GM21528 (cell line): ENCODE results near the gene RREB1.

ENCODE experiments used
- ATAC-seq: cut with Tn5 transposase; IDR thresholded peaks from one replicate; pipeline ENCODE4 v1.9.1; 2021; ENCODE audit warnings: mild to moderate bottlenecking, moderate library complexity; ENCODE audit not compliant: unreplicated experiment, low FRiP score

RREB1 gene

DNA sequence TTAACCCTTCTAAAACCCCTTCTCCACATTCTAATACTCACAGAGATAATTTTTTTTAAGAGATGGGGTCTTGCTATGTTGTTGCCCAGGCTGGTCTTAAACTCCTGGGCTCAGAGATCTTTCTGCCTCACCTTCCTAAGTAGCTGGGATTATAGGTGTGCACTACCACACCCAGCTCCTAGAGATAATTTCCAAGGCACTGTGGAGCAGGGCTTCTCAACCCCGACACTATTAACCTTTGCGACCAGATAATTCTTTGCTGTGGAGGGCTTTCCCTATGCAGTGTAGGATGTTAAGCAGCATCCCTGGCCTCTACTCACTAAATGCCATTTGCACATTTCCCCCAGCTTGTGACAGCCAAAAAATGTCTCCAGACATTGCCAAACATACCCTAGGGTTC is 8.8 kb upstream of the RREB1 start:
- ATAC-seq = no peak

DNA sequence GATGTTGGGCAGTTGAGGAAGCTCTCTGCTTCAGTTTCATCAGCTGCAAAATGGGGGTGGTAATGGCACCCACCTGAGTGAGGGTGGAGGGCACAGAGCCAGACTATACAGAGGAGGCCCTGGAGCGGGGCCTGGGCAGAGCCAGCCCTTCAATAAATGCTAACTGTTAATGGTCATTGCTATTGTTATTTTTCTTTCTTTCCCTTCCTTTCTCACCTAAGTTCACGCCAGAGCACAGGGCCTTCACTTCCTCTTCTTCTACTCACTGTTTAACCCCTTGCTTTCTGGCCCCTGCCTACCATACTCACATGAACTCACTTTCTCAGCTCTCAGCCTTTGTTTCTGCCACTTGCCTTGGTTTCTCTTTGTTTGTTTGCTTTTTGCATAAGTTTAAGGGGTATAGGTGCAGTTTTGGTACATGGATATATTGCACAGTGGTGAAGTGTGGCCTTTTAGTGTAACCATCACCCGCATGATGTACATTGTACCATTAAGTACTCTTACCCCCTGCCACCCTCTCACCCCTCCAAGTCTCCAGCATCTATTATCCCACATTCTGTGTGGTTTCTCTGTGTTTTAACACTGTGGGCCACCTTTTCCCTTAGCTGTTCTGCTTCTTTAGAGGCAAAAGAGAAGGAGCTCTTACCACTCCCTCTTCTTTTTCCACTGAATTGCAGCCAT is 7.5 kb upstream of the RREB1 start:
- ATAC-seq = no peak

GRCh38 chr6:7100753-7101081 is 7.0 kb upstream of the RREB1 start:
- no peak for ATAC-seq

- ATAC-seq = no peak
Observed at GRCh38 chr6:7101290-7101689, 6.5 kb upstream of the RREB1 start.

DNA sequence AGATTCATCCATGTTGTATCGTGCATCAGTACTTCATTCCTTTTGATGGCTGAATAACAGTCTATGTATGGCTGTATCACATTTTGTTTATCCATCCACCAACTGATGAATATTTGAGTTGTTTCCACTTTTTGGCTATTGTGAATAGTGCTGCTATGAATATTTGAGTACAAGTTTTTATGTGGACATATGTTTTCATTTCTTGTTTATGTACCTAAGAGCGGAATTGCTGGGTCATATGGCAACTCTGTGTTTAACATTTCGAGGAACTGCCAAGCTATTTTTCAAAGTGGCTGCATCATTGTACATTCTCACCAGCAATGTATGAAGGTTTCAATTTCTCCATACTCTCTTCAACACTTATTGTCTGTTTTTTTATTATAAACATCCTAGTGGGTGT is 3.0 kb upstream of the RREB1 start:
- no peak for ATAC-seq

GRCh38 chr6:7106215-7106751 is 1.5 kb upstream of the RREB1 start:
- peak; percentile 4 for ATAC-seq

DNA sequence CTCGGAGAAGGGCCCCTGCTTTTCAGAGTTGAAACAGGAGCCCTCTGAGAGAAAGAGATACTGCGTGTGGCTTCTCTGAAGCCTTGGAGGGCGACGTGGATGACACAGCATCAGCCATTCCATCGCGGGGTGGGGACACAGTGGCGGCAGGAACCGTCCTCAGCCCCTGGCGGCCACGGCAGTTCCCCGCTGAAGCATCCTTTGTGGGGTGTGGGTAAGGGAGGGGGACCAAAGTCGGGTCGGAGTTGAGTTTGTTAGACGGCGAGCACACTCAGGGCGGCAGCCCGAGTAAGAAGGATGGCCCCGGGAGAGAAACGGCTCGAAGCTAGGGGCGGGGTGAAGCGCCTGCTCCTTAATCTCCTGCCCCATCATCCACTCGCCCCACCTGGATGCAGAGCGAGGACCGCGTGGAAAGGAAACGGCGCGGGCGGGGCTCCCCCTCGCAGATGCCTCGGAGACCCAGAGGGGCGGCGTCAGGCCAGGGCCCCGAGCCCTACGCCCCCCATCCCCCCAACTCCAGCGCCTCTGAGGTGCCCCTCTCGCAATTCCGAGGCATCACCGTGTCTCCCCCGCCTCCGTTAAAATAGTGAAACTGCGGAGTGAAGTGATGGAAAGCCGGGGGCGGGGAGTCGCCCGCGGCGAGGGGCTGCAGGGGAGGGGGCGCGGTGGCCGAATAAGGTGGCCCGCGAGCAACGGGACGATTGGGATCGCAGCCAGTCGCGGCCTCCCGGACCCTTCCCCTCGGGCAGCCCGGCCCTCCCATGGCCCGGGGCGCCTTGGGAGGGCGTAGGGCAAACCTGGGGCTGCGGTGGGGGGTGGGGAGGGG is 796 bp upstream of the RREB1 start:
- peak; percentile 34 for ATAC-seq

DNA sequence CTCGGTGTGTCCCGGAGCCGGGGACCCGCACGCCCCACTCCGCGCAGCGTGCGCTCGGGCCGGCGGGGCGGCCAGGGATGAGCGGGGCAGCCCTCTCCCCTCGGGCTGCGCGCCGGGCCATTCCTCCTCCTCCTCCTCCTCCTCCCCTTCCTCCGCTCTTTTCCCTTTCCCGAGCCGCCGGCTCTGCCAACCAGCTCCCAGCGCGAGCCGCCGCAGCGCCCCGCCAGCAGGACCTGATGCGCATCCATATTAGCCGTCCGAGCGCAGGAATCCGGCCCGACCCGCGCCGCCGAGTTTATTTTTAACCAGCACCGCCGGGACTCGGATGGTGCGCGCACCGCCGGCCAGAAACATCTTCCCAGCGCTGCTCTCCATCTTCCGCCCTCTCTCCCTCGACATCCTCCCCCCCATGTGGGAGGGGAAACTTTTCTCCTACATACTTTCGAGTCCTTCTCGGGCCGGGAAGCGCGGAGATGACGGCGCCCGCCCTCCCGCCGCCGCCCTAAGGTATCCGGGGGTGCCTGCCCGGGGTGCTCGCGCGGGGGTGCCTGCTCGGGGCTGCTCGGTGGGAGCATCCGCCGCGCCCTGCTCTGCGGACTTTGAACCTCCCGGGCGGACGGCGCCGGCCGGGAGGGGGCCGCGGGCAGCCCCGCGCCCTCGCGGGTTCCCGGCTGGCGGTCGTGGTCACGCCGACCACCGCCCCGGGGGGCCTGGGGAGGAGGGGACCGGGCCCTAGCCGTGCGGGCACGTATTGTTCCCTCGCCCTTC is 619 bp downstream of the RREB1 start:
- peak; percentile 18 for ATAC-seq

DNA sequence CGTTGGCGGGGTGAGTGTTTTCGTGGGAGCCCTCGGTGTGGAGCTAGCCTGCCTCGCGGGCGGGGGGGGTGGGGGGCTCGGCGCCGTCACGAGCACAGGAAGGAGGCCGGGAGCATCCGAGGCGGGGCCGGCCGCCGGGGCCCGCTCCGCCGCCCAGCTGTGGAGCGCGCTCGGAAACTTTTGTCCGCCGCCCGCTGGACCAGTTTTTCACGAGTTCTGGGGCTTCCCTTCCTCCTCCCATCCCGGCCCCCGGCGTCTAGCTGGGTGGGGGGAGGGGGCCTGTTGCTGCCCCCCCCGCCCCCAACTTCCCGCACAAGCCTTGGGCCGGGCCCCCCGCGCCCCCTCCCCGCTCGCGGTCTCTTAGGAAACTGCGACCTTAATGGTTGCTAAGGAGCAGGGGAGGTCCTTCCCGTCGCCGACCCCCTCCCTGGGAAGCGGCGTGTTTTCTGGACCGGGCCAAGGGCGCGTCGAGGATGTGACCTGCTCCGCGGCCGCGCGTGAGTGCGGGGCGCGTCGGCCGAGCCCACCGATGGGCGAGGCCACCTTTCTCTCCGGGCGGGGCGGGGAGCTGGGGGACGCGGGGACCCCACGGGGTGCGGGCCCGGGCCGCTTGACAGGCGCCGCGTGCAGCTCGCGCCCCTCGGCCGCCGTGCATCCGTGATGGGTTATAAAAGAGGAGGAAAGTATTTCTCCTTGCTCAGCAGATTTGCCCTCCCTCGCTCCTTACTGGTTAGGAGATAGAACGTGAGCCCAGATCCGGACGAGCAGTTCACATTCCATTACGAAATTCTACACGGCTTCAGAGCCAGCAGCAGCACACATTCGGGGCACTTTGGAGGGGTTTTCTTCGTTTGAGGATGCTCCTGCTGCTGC is 1.4 kb downstream of the RREB1 start:
- ATAC-seq = peak; percentile 18

DNA sequence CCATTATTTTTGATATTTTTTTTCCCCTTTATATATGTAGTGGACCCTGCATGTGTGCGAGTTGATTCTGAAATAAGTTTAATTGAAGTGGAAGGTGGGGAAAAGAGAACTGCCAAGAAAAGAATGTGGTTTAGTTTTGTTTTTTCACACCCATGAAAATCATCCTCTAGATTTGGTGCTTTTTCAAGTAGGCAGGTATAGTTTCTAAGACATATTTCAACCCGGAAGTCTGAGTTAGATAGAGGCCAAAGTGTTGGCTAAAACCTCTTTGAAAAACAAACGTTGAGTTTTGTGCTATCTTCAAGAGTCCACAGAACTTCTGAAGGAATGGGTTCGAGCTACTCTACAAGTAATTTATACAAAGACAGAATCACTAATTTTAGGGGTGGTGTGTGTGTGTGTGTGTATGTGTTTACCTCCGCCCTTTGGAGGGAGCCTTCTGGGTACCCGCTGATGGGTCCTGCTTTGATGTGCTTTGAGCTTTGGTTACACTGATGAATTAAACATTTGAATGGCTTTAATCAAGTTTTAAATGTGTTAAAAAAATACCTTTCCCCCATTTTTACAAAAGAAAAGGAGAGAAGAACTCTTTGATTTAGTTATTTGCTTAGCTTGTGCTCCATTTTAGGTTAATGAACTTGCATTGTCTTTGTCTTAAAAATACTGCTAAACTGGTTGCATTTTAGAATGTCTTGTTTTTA is 2.5 kb downstream of the RREB1 start:
- ATAC-seq = no peak

DNA sequence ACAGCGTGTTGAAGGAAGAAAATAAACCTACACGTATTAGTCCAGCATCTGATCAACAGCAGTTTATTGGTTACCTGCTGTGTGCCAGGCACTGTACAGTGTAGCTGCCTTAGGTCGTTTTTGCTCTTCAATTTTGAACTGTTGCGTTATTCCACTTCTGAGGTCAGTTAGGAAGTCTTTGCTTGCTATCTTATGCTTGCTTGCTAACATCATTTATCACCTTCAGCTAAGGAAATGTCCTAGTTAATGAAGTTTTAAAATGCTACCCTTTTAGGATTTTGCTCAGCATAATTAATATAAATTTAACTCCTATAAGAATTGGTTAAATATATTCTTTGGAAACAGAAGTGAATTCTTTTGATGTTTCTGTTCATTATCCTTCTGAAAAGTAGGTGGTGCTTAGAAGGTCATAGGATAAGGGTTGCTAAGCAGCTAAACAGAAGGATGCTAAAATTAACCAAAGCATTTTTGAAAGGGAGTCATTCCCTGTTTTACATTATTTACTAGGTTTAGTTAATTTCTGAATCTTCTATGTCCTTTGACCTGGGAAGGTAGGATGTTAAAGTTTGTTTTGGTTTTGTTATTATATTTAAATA is 3.4 kb downstream of the RREB1 start:
- ATAC-seq = no peak

DNA sequence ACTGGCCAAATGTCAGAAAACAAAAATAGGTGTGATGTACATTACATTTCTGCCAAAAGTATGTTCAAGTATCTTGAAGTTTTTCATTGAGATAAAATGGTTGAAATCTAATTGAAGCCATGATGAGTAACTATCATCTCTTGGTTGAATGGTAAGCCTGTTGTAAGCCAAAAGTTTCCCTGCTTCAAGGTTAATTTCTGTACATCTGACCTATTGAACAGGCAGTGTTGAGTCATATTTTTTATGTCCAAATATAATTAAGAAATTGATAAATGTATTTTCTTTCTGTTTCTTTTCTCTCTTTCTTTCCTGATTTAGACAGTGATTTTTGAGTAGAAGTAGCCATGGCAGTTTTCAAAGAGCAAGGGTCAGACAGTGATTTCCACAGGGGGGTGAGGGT is 4.4 kb downstream of the RREB1 start:
- ATAC-seq = no peak

DNA sequence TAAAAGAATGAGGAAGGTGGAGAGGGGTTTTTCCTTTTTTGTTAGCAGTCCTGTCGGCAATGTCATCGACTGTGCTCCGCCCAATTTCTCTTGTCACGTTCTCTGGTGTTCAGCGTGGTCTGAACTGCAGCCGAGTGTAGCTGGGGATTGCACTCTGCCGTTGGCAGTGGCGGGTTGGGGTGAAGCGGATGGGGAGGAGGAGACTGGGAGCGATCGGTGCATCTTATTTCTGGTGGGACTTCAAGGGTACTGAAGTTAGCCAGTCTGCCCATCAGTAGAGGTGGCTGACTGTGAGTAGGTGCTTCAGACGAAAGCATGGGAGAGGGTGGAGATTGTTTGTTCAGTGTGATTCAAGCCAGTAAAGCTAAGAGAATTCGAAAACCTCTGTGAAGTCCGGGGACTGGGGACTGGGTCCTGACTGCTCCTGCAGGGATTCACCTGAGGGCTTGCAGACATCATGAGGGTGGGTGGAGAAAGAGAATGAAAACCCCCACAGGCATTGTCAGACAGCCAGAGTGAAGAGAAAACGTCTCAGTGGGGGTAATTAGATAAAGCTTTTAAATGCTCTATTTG is 5.1 kb downstream of the RREB1 start:
- ATAC-seq = no peak

DNA sequence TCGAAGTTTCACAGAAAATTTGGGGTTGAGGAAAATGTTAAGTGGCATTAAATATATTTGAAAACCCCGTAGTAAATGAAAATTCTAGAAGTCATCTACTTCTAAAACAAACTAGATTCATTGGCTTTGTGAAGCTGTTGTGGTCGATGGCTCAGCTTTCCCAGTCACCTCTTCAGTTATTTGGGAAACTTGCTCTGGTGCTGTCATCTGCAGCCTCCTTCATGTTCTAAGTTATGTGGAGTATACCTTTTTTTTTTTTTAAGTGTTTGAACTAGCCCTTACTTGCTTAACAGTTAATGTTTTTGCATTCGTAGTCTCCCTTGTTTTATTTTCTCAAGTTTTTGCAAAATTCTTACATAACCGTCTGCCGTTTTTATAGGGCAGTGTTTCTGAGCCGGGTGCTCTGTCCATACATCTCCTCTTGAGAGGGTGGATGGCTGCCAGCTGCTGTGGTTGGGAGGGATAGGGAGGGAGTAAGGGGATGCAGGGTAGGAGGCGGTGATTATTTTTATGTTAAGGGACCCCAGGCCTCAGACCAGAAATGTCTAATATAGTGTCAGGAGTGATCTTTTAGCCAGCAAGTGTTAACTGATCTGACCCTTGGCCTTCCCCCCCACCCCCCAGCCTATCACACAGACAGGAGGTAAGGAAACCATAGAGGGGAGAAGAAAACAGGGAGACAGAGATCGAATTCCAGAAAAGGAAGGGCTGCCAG is 7.1 kb downstream of the RREB1 start:
- ATAC-seq = no peak

DNA sequence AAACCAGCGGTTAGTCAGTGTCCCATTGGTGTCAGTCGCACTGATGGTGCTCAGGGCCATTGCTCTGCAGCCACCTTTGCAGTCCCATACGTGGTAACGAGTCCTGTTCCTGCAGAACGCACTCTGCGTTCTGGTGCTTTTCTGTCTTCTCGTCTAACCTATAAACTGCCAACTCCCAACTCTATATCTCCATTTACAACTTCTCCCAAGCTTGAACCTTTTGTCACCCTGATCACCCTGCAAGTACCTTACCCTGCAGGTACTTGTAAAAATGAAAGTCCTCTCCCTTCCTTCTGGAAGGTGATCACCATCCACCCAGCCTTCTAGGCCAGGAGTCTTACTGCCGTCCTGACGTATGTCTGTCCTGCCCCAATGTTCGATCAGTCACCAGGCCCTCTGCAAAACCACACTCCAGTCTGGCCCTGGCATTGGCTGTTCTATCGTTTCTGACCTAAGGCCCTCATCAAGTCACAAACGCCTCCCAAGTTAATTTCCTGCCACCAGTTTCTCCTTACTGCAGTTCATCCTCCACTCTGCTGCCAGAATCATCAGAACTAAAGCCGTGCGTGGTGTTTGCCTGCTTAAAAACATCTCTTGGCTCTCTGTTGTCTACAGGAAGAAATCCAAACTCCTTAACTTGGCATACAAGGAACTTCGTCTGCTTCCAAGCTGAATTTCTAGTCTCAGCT is 7.9 kb downstream of the RREB1 start:
- no peak for ATAC-seq

DNA sequence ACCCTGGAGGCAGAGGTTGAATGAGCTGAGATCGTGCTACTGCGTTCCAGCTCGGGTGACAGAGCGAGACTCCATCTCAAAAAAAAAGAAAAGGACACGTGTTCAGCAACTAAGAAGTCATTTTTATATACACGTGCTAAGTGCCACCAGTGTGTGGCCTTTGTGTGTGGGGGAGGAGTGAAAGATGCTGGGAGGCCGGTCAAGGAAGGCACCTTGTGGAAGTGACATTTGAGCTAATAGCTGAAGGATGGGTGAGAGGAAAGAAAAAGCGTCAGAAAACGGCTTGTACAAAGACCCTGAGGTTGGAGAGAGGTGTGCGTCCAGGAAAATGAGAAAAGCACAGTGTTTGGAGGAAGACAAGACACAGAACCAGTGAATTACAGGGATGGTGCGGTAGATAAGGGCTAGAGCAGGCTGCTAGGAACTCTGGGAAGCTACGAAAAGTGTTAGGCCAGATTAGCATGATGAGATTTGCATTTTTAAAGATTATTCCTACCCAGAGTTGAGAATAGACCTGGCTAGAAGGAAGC is 11.6 kb downstream of the RREB1 start:
- no peak for ATAC-seq

GRCh38 chr6:7121700-7122241 is 14.0 kb downstream of the RREB1 start:
- ATAC-seq = no peak
